ENCODE data around the gene DGCR6. TPM values are rescaled to one million over a fixed set of nuclear protein-coding genes. Genes with fewer than 3 reads are reported as not detected.
"Not testable (repeated sequence)": the region's sequence is repeated elsewhere in the genome, so short reads cannot be mapped to it uniquely, and the experiment has no call there.

Gene DGCR6
- total and polyA plus RNA-seq, 2 experiments from 2014 or later, result 0.86 to 3.0 TPM

DNA sequence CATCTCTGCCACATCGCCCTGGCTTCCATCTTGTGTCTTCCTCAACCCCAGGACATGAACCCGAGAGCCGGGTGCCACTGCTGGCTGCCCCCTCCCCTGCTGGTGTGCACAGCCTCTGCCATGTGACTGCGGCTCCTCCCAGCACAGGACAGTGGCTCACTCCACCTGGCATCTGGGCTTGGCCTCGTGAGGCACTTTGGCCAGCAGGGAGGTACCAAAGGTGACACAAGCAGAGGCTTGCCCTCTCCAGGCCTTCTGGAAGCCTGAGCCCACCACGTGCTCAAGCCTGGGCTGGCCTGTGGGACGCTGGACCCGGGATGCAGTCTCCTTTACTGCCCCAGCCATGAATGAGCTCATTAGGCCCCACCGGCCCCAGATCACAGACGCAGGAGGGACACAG is 8.4 kb downstream of the DGCR6 start:
- H2AFZ ChIP-seq; H3F3A ChIP-seq (ENCODE audit: insufficient read depth); H3K4me1 ChIP-seq (ENCODE audit: insufficient read depth); in situ Hi-C loops (cut with MboI); H3K9ac ChIP-seq; H3K27me3 ChIP-seq (replicated peaks; ENCODE audit: insufficient read depth); H3K36me3 ChIP-seq (ENCODE audit: low read depth); H3K4me2 ChIP-seq (ENCODE audit: unreplicated experiment); H3K27ac ChIP-seq; H3K79me2 ChIP-seq (ENCODE audit: insufficient read depth); DNase-seq; H3K9me2 ChIP-seq (ENCODE audit: insufficient read depth); H4K20me1 ChIP-seq (ENCODE audit: insufficient read depth); H3K9me3 ChIP-seq (ENCODE audit: low read depth); H3K4me3 ChIP-seq: not testable (repeated sequence)
- WGBS, 2 experiments (ENCODE audit: low coverage in 1 of 2, low lambda C conversion rate in 2 of 2, missing lambda C conversion rate in 2 of 2), result no CpG with 5 or more reads among the region's 10 CpGs

DNA sequence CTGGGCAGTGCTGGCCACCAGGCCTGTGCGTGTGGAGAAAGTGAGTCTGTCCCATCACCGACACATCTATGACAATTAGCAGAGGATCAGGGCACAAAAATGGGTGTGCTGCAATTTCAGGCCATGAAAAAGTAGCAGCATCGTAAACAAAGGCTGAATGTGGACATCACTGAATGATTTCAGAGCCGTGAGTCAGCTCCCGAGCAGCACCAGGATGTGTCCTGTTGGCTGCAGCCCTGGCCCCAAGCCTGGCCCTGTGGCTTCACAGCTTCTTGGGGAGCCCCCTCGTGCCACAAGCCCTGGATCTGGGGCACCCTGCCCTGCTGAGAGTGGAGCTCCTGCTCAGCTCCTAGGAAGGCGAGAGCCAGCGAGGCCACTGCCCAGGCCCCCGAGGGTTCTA is 9.4 kb downstream of the DGCR6 start:
- H3K27me3 ChIP-seq (replicated peaks; ENCODE audit: insufficient read depth); H3F3A ChIP-seq (ENCODE audit: insufficient read depth); H3K36me3 ChIP-seq (ENCODE audit: low read depth); H4K20me1 ChIP-seq (ENCODE audit: insufficient read depth); H3K9ac ChIP-seq; H3K79me2 ChIP-seq (ENCODE audit: insufficient read depth); H3K4me3 ChIP-seq; DNase-seq; H3K4me2 ChIP-seq (ENCODE audit: unreplicated experiment); H3K9me2 ChIP-seq (ENCODE audit: insufficient read depth); H2AFZ ChIP-seq; H3K9me3 ChIP-seq (ENCODE audit: low read depth); H3K27ac ChIP-seq; H3K4me1 ChIP-seq (ENCODE audit: insufficient read depth); in situ Hi-C loops (cut with MboI): not testable (repeated sequence)
- WGBS, 2 experiments (ENCODE audit: low coverage in 1 of 2, low lambda C conversion rate in 2 of 2, missing lambda C conversion rate in 2 of 2), result no CpG with 5 or more reads among the region's 9 CpGs

DNA sequence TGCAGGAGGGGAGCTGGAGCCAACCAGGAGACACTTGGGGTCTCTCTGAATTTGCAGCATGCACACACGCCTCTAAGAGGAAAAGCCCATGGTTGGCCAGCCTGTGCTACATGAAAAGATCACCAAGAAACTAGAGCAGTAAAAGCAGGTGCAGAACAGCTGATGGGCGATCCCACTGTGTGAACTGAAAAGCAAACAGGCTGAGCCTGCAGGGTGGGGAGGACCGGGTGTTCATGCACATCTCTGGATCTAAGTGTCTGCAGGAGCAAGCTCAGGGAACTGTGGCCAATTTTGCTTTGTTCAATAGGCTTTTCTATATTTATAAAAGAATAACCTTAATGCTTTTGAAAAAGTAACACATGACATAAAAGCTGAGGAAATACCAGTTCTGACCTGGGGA is 11.7 kb downstream of the DGCR6 start:
- H3K27me3 ChIP-seq (replicated peaks; ENCODE audit: insufficient read depth); DNase-seq; H3K9me2 ChIP-seq (ENCODE audit: insufficient read depth); H3K36me3 ChIP-seq (ENCODE audit: low read depth); H3K4me3 ChIP-seq; H4K20me1 ChIP-seq (ENCODE audit: insufficient read depth); H3K4me1 ChIP-seq (ENCODE audit: insufficient read depth); H3K4me2 ChIP-seq (ENCODE audit: unreplicated experiment); H3K9ac ChIP-seq; H3F3A ChIP-seq (ENCODE audit: insufficient read depth); H3K79me2 ChIP-seq (ENCODE audit: insufficient read depth); H2AFZ ChIP-seq; in situ Hi-C loops (cut with MboI); H3K9me3 ChIP-seq (ENCODE audit: low read depth); H3K27ac ChIP-seq: not testable (repeated sequence)
- WGBS, 2 experiments (ENCODE audit: low coverage in 1 of 2, low lambda C conversion rate in 2 of 2, missing lambda C conversion rate in 2 of 2), result no CpG with 5 or more reads among the region's 3 CpGs

- H3K9ac ChIP-seq; H3K9me3 ChIP-seq (ENCODE audit: low read depth); H3K36me3 ChIP-seq (ENCODE audit: low read depth); H3K4me1 ChIP-seq (ENCODE audit: insufficient read depth); H3K27me3 ChIP-seq (replicated peaks; ENCODE audit: insufficient read depth); H3K4me3 ChIP-seq; H3K27ac ChIP-seq; H3K79me2 ChIP-seq (ENCODE audit: insufficient read depth); H3F3A ChIP-seq (ENCODE audit: insufficient read depth); H4K20me1 ChIP-seq (ENCODE audit: insufficient read depth); H3K4me2 ChIP-seq (ENCODE audit: unreplicated experiment); H3K9me2 ChIP-seq (ENCODE audit: insufficient read depth); in situ Hi-C loops (cut with MboI); DNase-seq; H2AFZ ChIP-seq: not testable (repeated sequence)
- WGBS, 2 experiments (ENCODE audit: low coverage in 1 of 2, low lambda C conversion rate in 2 of 2, missing lambda C conversion rate in 2 of 2), result no CpG with 5 or more reads among the region's 12 CpGs
These were observed 14.3 kb downstream of the DGCR6 start for GRCh38 chr22:18920257-18920902.

DNA sequence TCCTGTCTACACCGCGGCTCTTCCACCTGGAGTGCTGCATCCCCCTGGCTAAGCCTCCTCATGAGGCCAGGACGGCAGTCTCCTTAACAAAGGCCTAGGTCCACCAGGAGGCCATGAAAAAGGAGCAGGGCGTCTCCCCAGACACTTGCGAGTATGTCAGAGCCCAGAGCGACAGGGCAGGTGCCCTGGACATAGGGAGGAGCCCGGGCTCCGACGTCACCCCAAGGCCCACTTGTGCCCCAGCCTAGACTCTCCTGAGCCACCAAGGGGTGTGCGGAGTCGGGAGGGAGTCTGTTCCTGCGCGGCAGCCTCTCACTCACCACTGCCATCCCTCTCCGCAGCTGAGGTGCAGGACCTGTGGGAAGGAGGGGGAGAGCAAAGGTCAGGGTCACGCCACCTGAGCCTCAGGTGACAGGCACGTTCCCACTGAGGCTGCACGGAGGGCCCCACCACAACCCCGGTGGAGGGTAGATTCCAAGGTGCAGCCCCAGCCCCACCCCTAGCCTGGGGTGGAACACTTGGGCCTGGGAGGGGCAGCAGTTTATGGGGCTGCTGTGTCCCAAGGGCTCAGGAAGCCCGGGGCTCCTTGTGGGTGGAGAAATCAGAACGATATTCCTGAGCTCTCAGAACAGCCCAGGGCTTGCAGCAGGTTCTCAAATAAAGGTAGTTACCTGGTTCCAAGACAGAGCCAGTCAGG is 19.4 kb downstream of the DGCR6 start:
- DNase-seq, result no peak
- Histone ChIP-seq H3K9me3 (ENCODE audit: low read depth) (no peaks in the 10 kb centered on the region), H3K9me2 (ENCODE audit: insufficient read depth) (no peaks in the 10 kb centered on the region), H3K4me2 (ENCODE audit: unreplicated experiment) (no peak overlapping the region), H3K9ac (no peak overlapping the region), H3K4me1 (ENCODE audit: insufficient read depth) (no peaks in the 10 kb centered on the region), H3K27me3 (replicated peaks; ENCODE audit: insufficient read depth) (no peaks in the 10 kb centered on the region), H3K79me2 (ENCODE audit: insufficient read depth) (no peaks in the 10 kb centered on the region), H3K4me3 (no peak overlapping the region), H2AFZ (no peak overlapping the region), H3F3A (ENCODE audit: insufficient read depth) (no peaks in the 10 kb centered on the region), H3K27ac (no peak overlapping the region), H4K20me1 (ENCODE audit: insufficient read depth) (no peaks in the 10 kb centered on the region), H3K36me3 (ENCODE audit: low read depth) (no peaks in the 10 kb centered on the region)
- TF ChIP-seq EZH2 (IDR thresholded peaks at IDR 0.05; ENCODE audit: insufficient read depth, poor library complexity, severe bottlenecking) (no peak), EZH2phosphoT487 (IDR thresholded peaks at IDR 0.05; ENCODE audit: insufficient read depth, low read depth) (no peak)
- WGBS, 2 experiments (ENCODE audit: low coverage in 1 of 2, low lambda C conversion rate in 2 of 2, missing lambda C conversion rate in 2 of 2), result no CpG with 5 or more reads among the region's 20 CpGs
- in situ Hi-C loops (cut with MboI), result no loop called here
